SK-N-SH (cell line): Measurements from ENCODE around the gene TSKS. TPM values are rescaled to one million over a fixed set of nuclear protein-coding genes. Genes with fewer than 3 reads are reported as not detected.

Experiments used
- CTCF ChIA-PET: fragments of 300-600, 350-600 bp; formaldehyde crosslinking; extraction: SDS; loops from one replicate; lab custom pipeline; 2021; lab: Yijun Ruan, JAX
- POLR2A ChIA-PET: fragments of 350-600 bp; sonication (Branson Sonifier 250); formaldehyde crosslinking; extraction: SDS; loops from one replicate; lab custom pipeline; 2020; ENCODE audit warnings: antibody characterized with exemption, inconsistent platforms; lab: Yijun Ruan, JAX
- DNase-seq: peaks from one replicate; pipeline ENCODE4 v3.0.0; 2012
- H2AFZ ChIP-seq: fragments of 200-600 bp; sonication (generic); 2 replicates; pipeline ENCODE4 v1.8.1; 2016; ENCODE audit warnings: antibody characterized with exemption, mild to moderate bottlenecking, low read depth
- H3F3A ChIP-seq: fragments of 200-600 bp; sonication (generic); replicated peaks from 2 replicates; pipeline ENCODE3; 2016; ENCODE audit warnings: antibody characterized with exemption, mild to moderate bottlenecking; ENCODE audit not compliant: insufficient read depth
- H3K27ac ChIP-seq, 2 experiments: fragments of 200-500 bp in 1 of 2; fragments of 200-600 bp in 1 of 2; sonication (Bioruptor generic) in 1 of 2; sonication (generic), shearing (Covaris generic) in 1 of 2; 2 replicates each; pipeline versions ENCODE4 v1.5.1 to v1.6.1; 2014 to 2016; ENCODE audit warnings: low read depth in 2 of 2, inconsistent platforms in 1 of 2, low read length in 1 of 2, mild to moderate bottlenecking in 1 of 2, mixed read lengths in 1 of 2
- H3K27me3 ChIP-seq: fragments of 200-600 bp; sonication (generic), shearing (Covaris generic); 2 replicates; pipeline ENCODE4 v1.6.1; 2016; ENCODE audit warnings: mixed run types; ENCODE audit not compliant: insufficient read depth
- H3K36me3 ChIP-seq, 2 experiments: fragments of 200-500 bp in 1 of 2; fragments of 200-600 bp in 1 of 2; sonication (Bioruptor generic) in 1 of 2; sonication (generic) in 1 of 2; replicated peaks in 1 of 2; 2 replicates each; pipeline versions ENCODE3 to v1.5.1; 2014 to 2016; ENCODE audit warnings: low read length in 1 of 2, mild to moderate bottlenecking in 1 of 2; ENCODE audit not compliant: insufficient read depth in 2 of 2, control insufficient read depth in 1 of 2
- H3K4me1 ChIP-seq, 2 experiments: fragments of 200-500 bp in 1 of 2; fragments of 200-600 bp in 1 of 2; sonication (Bioruptor generic) in 1 of 2; sonication (generic), shearing (Covaris generic) in 1 of 2; 2 replicates each; pipeline versions ENCODE4 v1.5.1 to v1.6.1; 2014 to 2016; ENCODE audit warnings: low read depth in 1 of 2, low read length in 1 of 2, mixed run types in 1 of 2; ENCODE audit not compliant: insufficient read depth in 2 of 2, control insufficient read depth in 1 of 2
- H3K4me2 ChIP-seq: fragments of 200-600 bp; sonication (generic), shearing (Covaris generic); 2 replicates; pipeline ENCODE4 v1.6.1; 2017; ENCODE audit warnings: mixed run types
- H3K4me3 ChIP-seq, 2 experiments: fragments of 200-500 bp in 1 of 2; fragments of 200-600 bp in 1 of 2; sonication (Bioruptor generic) in 1 of 2; sonication (generic), shearing (Covaris generic) in 1 of 2; 2 replicates each; pipeline versions ENCODE4 v1.5.1 to v1.8.1; 2014 to 2016; ENCODE audit warnings: low read depth in 2 of 2, inconsistent platforms in 1 of 2, low read length in 1 of 2, mild to moderate bottlenecking in 1 of 2, mixed read lengths in 1 of 2, moderate library complexity in 1 of 2
- H3K79me2 ChIP-seq: fragments of 200-600 bp; sonication (generic); 2 replicates; pipeline ENCODE4 v1.8.1; 2017; ENCODE audit warnings: mild to moderate bottlenecking; ENCODE audit not compliant: insufficient read depth
- H3K9ac ChIP-seq: fragments of 200-600 bp; sonication (generic); 2 replicates; pipeline ENCODE4 v1.6.1; 2017; ENCODE audit warnings: mixed run types
- H3K9me2 ChIP-seq: fragments of 200-600 bp; sonication (generic); 2 replicates; pipeline ENCODE4 v1.6.1; 2017; ENCODE audit warnings: mixed run types
- H3K9me3 ChIP-seq: fragments of 200-600 bp; sonication (generic); 2 replicates; pipeline ENCODE4 v1.6.1; 2017; ENCODE audit warnings: mixed run types, mild to moderate bottlenecking, moderate library complexity
- H4K20me1 ChIP-seq: fragments of 200-600 bp; sonication (generic); 2 replicates; pipeline ENCODE4 v1.6.1; 2017; ENCODE audit warnings: mild to moderate bottlenecking, mixed run types; ENCODE audit not compliant: insufficient read depth
- ELF1 ChIP-seq: IDR thresholded peaks from 2 replicates; pipeline ENCODE4 v1.4.0; 2012
- EP300 ChIP-seq, 2 experiments: IDR thresholded peaks; 2 replicates each; pipeline versions ENCODE4 v1.4.0 to v1.6.1; 2012; ENCODE audit warnings: borderline replicate concordance in 1 of 2, low read depth in 1 of 2, low read length in 1 of 2
- FOXM1 ChIP-seq: IDR thresholded peaks from 2 replicates; pipeline ENCODE4 v1.4.0; 2012; ENCODE audit warnings: low read depth, mild to moderate bottlenecking
- GABPA ChIP-seq: IDR thresholded peaks from 2 replicates; pipeline ENCODE4 v1.4.0; 2012; ENCODE audit warnings: low read depth, mild to moderate bottlenecking
- JUND ChIP-seq: IDR thresholded peaks from 2 replicates; pipeline ENCODE4 v1.4.0; 2012
- MXI1 ChIP-seq: IDR thresholded peaks from 2 replicates; pipeline ENCODE4 v1.6.1; 2012; ENCODE audit warnings: mild to moderate bottlenecking, low read depth, low read length, improper control_type of control experiment
- RAD21 ChIP-seq: IDR thresholded peaks from 2 replicates; pipeline ENCODE4 v1.6.1; 2012; ENCODE audit warnings: mild to moderate bottlenecking, low read length
- TCF12 ChIP-seq: IDR thresholded peaks from 2 replicates; pipeline ENCODE4 v1.4.0; 2012
- WGBS: methylation state at CpG from one replicate; pipeline ENCODE4 v1.1.6; 2017; ENCODE audit warnings: low lambda C conversion rate; 5-methylcytosine and 5-hydroxymethylcytosine counted together
- polyA plus RNA-seq, 3 experiments: library from polyadenylated mRNA; depleted of rRNA; stranded (reverse); fragments of >200 nt; gene quantifications; 2 replicates each; pipeline ENCODE4 v1.2.3, GENCODE V29; 2012
- TF ChIP-seq, protein P1 (sequence below): IDR thresholded peaks from 2 replicates; pipeline ENCODE4 v1.4.0; 2012; ENCODE audit warnings: low read depth
- TF ChIP-seq, protein P2 (sequence below): IDR thresholded peaks from 2 replicates; pipeline ENCODE4 v1.6.1; 2012; ENCODE audit warnings: mild to moderate bottlenecking, low read depth, low read length, moderate library complexity
- TF ChIP-seq, protein P3 (sequence below): IDR thresholded peaks from 2 replicates; pipeline ENCODE4 v1.4.0; 2012; ENCODE audit warnings: low read depth, borderline replicate concordance
- TF ChIP-seq, protein P4 (sequence below): IDR thresholded peaks from 2 replicates; pipeline ENCODE4; 2012

TSKS gene
- polyA plus RNA-seq, 1 of the 3 experiments (the other 2 are of a cell fraction): not detected

DNA sequence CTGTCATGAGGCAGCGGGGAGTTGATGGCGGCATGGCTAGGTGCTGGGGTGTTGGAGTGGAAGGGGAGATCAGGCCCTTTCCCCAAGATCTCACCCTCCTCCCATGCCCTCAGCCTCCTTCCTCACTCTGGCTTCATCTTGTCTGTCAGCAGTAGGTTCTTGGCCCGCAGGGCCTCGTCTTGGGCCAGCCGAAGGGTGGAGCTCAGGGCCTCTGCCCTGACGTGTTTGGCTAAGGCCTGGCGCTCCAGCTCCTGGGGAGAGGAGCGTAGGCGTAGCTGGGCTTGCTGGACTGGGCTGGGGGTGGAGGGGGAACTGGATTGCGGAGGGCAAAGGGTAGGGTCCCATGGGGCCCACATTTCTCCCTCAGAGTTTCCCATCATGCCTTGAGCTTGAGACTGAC, 23.2 kb downstream of the TSKS start:
- Histone ChIP-seq H3K36me3 (no peaks in the 10 kb centered on the region), H3K9me3 (no peaks in the 10 kb centered on the region), H3K4me2 (no peak overlapping the region), H4K20me1 (no peaks in the 10 kb centered on the region), H3K27ac (no peak overlapping the region), H3K27me3 (no peaks in the 10 kb centered on the region), H3K4me3 (no peak overlapping the region), H3K79me2 (no peaks in the 10 kb centered on the region), H3K9me2 (no peaks in the 10 kb centered on the region), H3F3A (peaks cover 3% of the 10 kb centered on the region), H2AFZ (no peak overlapping the region), H3K4me1 (no peaks in the 10 kb centered on the region), H3K9ac (no peak overlapping the region)
- TF ChIP-seq, protein P1, sequence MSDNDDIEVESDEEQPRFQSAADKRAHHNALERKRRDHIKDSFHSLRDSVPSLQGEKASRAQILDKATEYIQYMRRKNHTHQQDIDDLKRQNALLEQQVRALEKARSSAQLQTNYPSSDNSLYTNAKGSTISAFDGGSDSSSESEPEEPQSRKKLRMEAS: no peak
- no peak for TF ChIP-seq FOXM1
- TF ChIP-seq, protein P2, sequence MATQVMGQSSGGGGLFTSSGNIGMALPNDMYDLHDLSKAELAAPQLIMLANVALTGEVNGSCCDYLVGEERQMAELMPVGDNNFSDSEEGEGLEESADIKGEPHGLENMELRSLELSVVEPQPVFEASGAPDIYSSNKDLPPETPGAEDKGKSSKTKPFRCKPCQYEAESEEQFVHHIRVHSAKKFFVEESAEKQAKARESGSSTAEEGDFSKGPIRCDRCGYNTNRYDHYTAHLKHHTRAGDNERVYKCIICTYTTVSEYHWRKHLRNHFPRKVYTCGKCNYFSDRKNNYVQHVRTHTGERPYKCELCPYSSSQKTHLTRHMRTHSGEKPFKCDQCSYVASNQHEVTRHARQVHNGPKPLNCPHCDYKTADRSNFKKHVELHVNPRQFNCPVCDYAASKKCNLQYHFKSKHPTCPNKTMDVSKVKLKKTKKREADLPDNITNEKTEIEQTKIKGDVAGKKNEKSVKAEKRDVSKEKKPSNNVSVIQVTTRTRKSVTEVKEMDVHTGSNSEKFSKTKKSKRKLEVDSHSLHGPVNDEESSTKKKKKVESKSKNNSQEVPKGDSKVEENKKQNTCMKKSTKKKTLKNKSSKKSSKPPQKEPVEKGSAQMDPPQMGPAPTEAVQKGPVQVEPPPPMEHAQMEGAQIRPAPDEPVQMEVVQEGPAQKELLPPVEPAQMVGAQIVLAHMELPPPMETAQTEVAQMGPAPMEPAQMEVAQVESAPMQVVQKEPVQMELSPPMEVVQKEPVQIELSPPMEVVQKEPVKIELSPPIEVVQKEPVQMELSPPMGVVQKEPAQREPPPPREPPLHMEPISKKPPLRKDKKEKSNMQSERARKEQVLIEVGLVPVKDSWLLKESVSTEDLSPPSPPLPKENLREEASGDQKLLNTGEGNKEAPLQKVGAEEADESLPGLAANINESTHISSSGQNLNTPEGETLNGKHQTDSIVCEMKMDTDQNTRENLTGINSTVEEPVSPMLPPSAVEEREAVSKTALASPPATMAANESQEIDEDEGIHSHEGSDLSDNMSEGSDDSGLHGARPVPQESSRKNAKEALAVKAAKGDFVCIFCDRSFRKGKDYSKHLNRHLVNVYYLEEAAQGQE: no peak
- TF ChIP-seq, protein P3, sequence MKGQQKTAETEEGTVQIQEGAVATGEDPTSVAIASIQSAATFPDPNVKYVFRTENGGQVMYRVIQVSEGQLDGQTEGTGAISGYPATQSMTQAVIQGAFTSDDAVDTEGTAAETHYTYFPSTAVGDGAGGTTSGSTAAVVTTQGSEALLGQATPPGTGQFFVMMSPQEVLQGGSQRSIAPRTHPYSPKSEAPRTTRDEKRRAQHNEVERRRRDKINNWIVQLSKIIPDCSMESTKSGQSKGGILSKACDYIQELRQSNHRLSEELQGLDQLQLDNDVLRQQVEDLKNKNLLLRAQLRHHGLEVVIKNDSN: no peak
- TF ChIP-seq, protein P4, sequence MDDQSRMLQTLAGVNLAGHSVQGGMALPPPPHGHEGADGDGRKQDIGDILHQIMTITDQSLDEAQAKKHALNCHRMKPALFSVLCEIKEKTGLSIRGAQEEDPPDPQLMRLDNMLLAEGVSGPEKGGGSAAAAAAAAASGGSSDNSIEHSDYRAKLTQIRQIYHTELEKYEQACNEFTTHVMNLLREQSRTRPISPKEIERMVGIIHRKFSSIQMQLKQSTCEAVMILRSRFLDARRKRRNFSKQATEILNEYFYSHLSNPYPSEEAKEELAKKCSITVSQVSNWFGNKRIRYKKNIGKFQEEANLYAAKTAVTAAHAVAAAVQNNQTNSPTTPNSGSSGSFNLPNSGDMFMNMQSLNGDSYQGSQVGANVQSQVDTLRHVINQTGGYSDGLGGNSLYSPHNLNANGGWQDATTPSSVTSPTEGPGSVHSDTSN: no peak
- TF ChIP-seq JUND: no peak
- TF ChIP-seq RAD21: no peak
- TF ChIP-seq TCF12: no peak
- TF ChIP-seq EP300 (IDR thresholded peaks at IDR 0.05; ENCODE audit: borderline replicate concordance in 1 of 2, low read depth in 1 of 2, low read length in 1 of 2): no peak
- no peak for TF ChIP-seq ELF1
- no peak for TF ChIP-seq GABPA
- TF ChIP-seq MXI1: no peak
- DNase-seq: no peak
- ChIA-PET POLR2A (no interaction called here), CTCF (interaction anchor here (1.1 kb wide), 1 partner anchor 59 kb away, joined by 3 read pairs; no protein-coding TSS in a partner anchor)
- WGBS: 93% methylated on average over 7 of the region's 10 CpGs

DNA sequence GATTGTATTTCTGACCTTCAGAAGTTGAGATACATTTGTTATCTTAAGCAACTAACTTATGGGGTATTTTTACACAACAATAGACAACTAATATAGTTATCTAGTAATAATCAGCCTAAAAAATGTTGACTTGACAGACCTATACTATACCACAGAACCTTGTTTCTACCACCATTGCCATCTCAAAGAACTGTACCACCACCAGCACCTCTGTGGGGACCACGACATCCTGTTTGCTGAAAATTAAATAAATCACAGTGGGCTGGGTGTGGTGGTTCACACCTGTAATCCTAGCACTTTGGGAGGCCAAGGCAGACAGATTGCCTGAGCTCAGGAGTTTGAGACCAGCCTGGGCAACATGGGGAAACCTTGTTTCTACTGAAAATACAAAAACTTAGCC, 24.0 kb downstream of the TSKS start:
- no peak for TF ChIP-seq MXI1
- TF ChIP-seq, protein P4: no peak
- TF ChIP-seq, protein P1: no peak
- Histone ChIP-seq H3F3A (peaks cover 3% of the 10 kb centered on the region), H3K4me2 (no peak overlapping the region), H3K4me3 (no peak overlapping the region), H3K27ac (no peak overlapping the region), H3K79me2 (no peaks in the 10 kb centered on the region), H3K4me1 (no peaks in the 10 kb centered on the region), H2AFZ (no peak overlapping the region), H4K20me1 (no peaks in the 10 kb centered on the region), H3K9me2 (no peaks in the 10 kb centered on the region), H3K9me3 (no peaks in the 10 kb centered on the region), H3K36me3 (no peaks in the 10 kb centered on the region), H3K9ac (no peak overlapping the region), H3K27me3 (no peaks in the 10 kb centered on the region)
- WGBS: 38% methylated on average over 1 of the region's 1 CpG
- ChIA-PET POLR2A (no interaction called here), CTCF (no interaction called here)
- no peak for DNase-seq
